H9 (cell line): ENCODE data around the gene ELK1. TPM values are rescaled to one million over a fixed set of nuclear protein-coding genes. Genes with fewer than 3 reads are reported as not detected.

Experiments used
- DNase-seq: peaks from one replicate; pipeline ENCODE4 v3.0.0-alpha.2; 2017
- H2AFZ ChIP-seq: one replicate; pipeline ENCODE4 v1.6.1; 2013; ENCODE audit warnings: mild to moderate bottlenecking, low read length, control low read depth, moderate library complexity
- H2AK5ac ChIP-seq: 2 replicates; pipeline ENCODE4 v1.6.1; 2013; ENCODE audit warnings: low read length, control low read depth, mixed read lengths; ENCODE audit not compliant: insufficient read length
- H2BK120ac ChIP-seq: one replicate; pipeline ENCODE4 v1.6.1; 2013; ENCODE audit warnings: low read depth, mild to moderate bottlenecking, low read length, control low read depth, inconsistent platforms; ENCODE audit not compliant: poor library complexity, severe bottlenecking
- H2BK12ac ChIP-seq: 2 replicates; pipeline ENCODE4 v1.6.1; 2013; ENCODE audit warnings: low read length, control low read depth, mixed read lengths, low read depth; ENCODE audit not compliant: insufficient read length
- H2BK15ac ChIP-seq: 2 replicates; pipeline ENCODE4 v1.6.1; 2013; ENCODE audit warnings: low read depth, low read length, control low read depth
- H2BK20ac ChIP-seq: one replicate; pipeline ENCODE4 v1.6.1; 2013; ENCODE audit warnings: low read depth, mild to moderate bottlenecking, low read length, control low read depth, inconsistent platforms; ENCODE audit not compliant: poor library complexity, severe bottlenecking
- H2BK5ac ChIP-seq: 2 replicates; pipeline ENCODE4 v1.6.1; 2013; ENCODE audit warnings: low read length, control low read depth, mixed read lengths; ENCODE audit not compliant: insufficient read length
- H3K14ac ChIP-seq: 2 replicates; pipeline ENCODE4 v1.6.1; 2013; ENCODE audit warnings: low read length, control low read depth; ENCODE audit not compliant: insufficient read depth
- H3K18ac ChIP-seq: 2 replicates; pipeline ENCODE4 v1.6.1; 2013; ENCODE audit warnings: low read depth, mild to moderate bottlenecking, mixed read lengths, low read length, control low read depth; ENCODE audit not compliant: insufficient read length
- H3K23ac ChIP-seq: 2 replicates; pipeline ENCODE4 v1.6.1; 2013; ENCODE audit warnings: low read length, control low read depth, mixed read lengths, low read depth; ENCODE audit not compliant: insufficient read length
- H3K23me2 ChIP-seq: 2 replicates; pipeline ENCODE4 v1.6.1; 2013; ENCODE audit warnings: low read depth, mild to moderate bottlenecking, mixed read lengths, low read length, control low read depth; ENCODE audit not compliant: insufficient read length, poor library complexity, severe bottlenecking
- H3K27ac ChIP-seq: 2 replicates; pipeline ENCODE4 v1.5.1; 2013; ENCODE audit warnings: low read length, control low read depth, mixed read lengths, low read depth; ENCODE audit not compliant: insufficient read length
- H3K27me3 ChIP-seq: 2 replicates; pipeline ENCODE4 v1.6.1; 2013; ENCODE audit warnings: low read length, control low read depth, inconsistent platforms; ENCODE audit not compliant: insufficient read depth
- H3K4ac ChIP-seq: 2 replicates; pipeline ENCODE4 v1.6.1; 2013; ENCODE audit warnings: low read depth, mild to moderate bottlenecking, control low read depth, inconsistent platforms, low read length, moderate library complexity
- H3K4me1 ChIP-seq: 2 replicates; pipeline ENCODE4 v1.6.1; 2013; ENCODE audit warnings: low read length, control low read depth, inconsistent platforms; ENCODE audit not compliant: insufficient read depth
- H3K4me2 ChIP-seq: 2 replicates; pipeline ENCODE4 v1.6.1; 2013; ENCODE audit warnings: low read length, control low read depth, mixed read lengths; ENCODE audit not compliant: insufficient read length, insufficient read depth
- H3K56ac ChIP-seq: 2 replicates; pipeline ENCODE4 v1.6.1; 2013; ENCODE audit warnings: low read depth, mild to moderate bottlenecking, mixed read lengths, low read length, control low read depth; ENCODE audit not compliant: insufficient read length
- H3K79me1 ChIP-seq: 2 replicates; pipeline ENCODE4 v1.6.1; 2013; ENCODE audit warnings: low read depth, mild to moderate bottlenecking, moderate library complexity, low read length, control low read depth, inconsistent platforms; ENCODE audit not compliant: insufficient read depth, poor library complexity, severe bottlenecking
- H3K79me2 ChIP-seq: 2 replicates; pipeline ENCODE4 v1.6.1; 2013; ENCODE audit warnings: low read length, control low read depth, inconsistent platforms; ENCODE audit not compliant: insufficient read depth
- H3K9ac ChIP-seq: 2 replicates; pipeline ENCODE4 v1.6.1; 2013; ENCODE audit warnings: low read length, control low read depth, mixed read lengths; ENCODE audit not compliant: insufficient read length; ENCODE audit errors: extremely low read depth
- H3K9me3 ChIP-seq: one replicate; pipeline ENCODE4 v1.6.1; 2013; ENCODE audit warnings: low read depth, low read length, inconsistent platforms; ENCODE audit not compliant: control insufficient read depth
- H3T11ph ChIP-seq: one replicate; pipeline ENCODE4 v1.6.1; 2013; ENCODE audit warnings: mild to moderate bottlenecking, low read length, control low read depth, inconsistent platforms
- H4K20me1 ChIP-seq: one replicate; pipeline ENCODE4 v1.6.1; 2013; ENCODE audit not compliant: control insufficient read depth, insufficient read length, insufficient read depth
- H4K5ac ChIP-seq: 2 replicates; pipeline ENCODE4 v1.6.1; 2013; ENCODE audit warnings: low read depth, mild to moderate bottlenecking, mixed read lengths, low read length, control low read depth; ENCODE audit not compliant: insufficient read length
- H4K8ac ChIP-seq: replicated peaks from 2 replicates; pipeline ENCODE4 v1.6.1; 2013; ENCODE audit warnings: low read length, control low read depth, mixed read lengths, low read depth; ENCODE audit not compliant: insufficient read length
- H4K91ac ChIP-seq: 2 replicates; pipeline ENCODE4 v1.6.1; 2013; ENCODE audit warnings: low read depth, mild to moderate bottlenecking, moderate library complexity, mixed read lengths, low read length, control low read depth; ENCODE audit not compliant: insufficient read length
- H3K27ac Mint-ChIP-seq, 3 experiments: 2 replicates in 2 of 3; 3 replicates in 1 of 3; pipeline ENCODE4 v1.8.0; 2020 to 2021; ENCODE audit warnings: mixed read lengths in 3 of 3, mild to moderate bottlenecking in 1 of 3, moderate library complexity in 1 of 3
- H3K27me3 Mint-ChIP-seq: 2 replicates; pipeline ENCODE4 v1.8.0; 2021; ENCODE audit warnings: low read depth, mild to moderate bottlenecking, moderate library complexity, mixed read lengths
- H3K36me3 Mint-ChIP-seq, 3 experiments: 2 replicates in 2 of 3; 3 replicates in 1 of 3; pipeline ENCODE4 v1.8.0; 2020 to 2021; ENCODE audit warnings: low read depth in 3 of 3, mixed read lengths in 3 of 3; ENCODE audit not compliant: insufficient read depth in 1 of 3
- H3K4me1 Mint-ChIP-seq, 2 experiments: 2 replicates each; pipeline ENCODE4 v1.8.0; 2020; ENCODE audit warnings: mixed read lengths in 2 of 2
- H3K4me3 Mint-ChIP-seq, 2 experiments: 2 replicates in 1 of 2; 3 replicates in 1 of 2; pipeline ENCODE4 v1.8.0; 2020 to 2021; ENCODE audit warnings: mild to moderate bottlenecking in 2 of 2, mixed read lengths in 2 of 2, moderate library complexity in 1 of 2
- H3K9me3 Mint-ChIP-seq, 2 experiments: 2 replicates in 1 of 2; 3 replicates in 1 of 2; pipeline ENCODE4 v1.8.0; 2020; ENCODE audit warnings: mild to moderate bottlenecking in 2 of 2, mixed read lengths in 2 of 2, moderate library complexity in 1 of 2
- CTCF ChIP-seq: fragments of 200-600 bp; sonication (generic); conservative IDR thresholded peaks from 3 replicates; pipeline ENCODE4 v1.8.0; 2021; ENCODE audit warnings: antibody characterized with exemption, mild to moderate bottlenecking
- WGBS: extraction: QIAGEN DNeasy Blood & Tissue Kit; methylation state at CpG from one replicate; pipeline ENCODE4 v1.1.7; 2013; ENCODE audit warnings: missing lambda C conversion rate, low lambda C conversion rate, mixed read lengths; ENCODE audit not compliant: insufficient read length; ENCODE audit errors: extremely low coverage; 5-methylcytosine and 5-hydroxymethylcytosine counted together
- total RNA-seq: library from RNA; stranded (reverse); gene quantifications from 2 replicates; pipeline ENCODE4 v1.2.1, GENCODE V29; 2021

Gene ELK1
- total RNA-seq, 1 experiment from 2014 or later, result 49.8 TPM

- peak; percentile 96 for DNase-seq
- H3K27me3 Mint-ChIP-seq, result peaks cover 9% of the 10 kb centered on the region
- no peak within 1 kb of the TSS for H2BK15ac ChIP-seq
- H3T11ph ChIP-seq, result no peak within 1 kb of the TSS
- H2AFZ ChIP-seq, result no peak within 1 kb of the TSS
- H3K14ac ChIP-seq, result peak within 1 kb of the TSS; percentile 98
- peaks cover 17 to 34% (median 28%) of the 10 kb centered on the region in 3 experiments for H3K36me3 Mint-ChIP-seq
- no peak within 1 kb of the TSS for H4K8ac ChIP-seq
- H3K9ac ChIP-seq, result peak within 1 kb of the TSS; percentile 93
- no peak within 1 kb of the TSS for H3K23ac ChIP-seq
- H3K4me1 ChIP-seq, result no peaks in the 10 kb centered on the region
- peak within 1 kb of the TSS; percentile 97 for H3K18ac ChIP-seq
- no peaks in the 10 kb centered on the region for H3K79me1 ChIP-seq
- H3K9me3 ChIP-seq, result peaks cover 5% of the 10 kb centered on the region
- H3K4ac ChIP-seq, result no peak within 1 kb of the TSS
- no peaks in the 10 kb centered on the region for H3K23me2 ChIP-seq
- H3K4me1 Mint-ChIP-seq, result peaks cover 0 to 3% of the 10 kb centered on the region in 2 experiments; a peak in 1 of 4 replicates
- no peak within 1 kb of the TSS for H3K56ac ChIP-seq
- no peaks in the 10 kb centered on the region for H4K20me1 ChIP-seq
- WGBS, result no CpG with 5 or more reads among the region's 54 CpGs
- H3K79me2 ChIP-seq, result no peaks in the 10 kb centered on the region
- no peak within 1 kb of the TSS for H2BK12ac ChIP-seq
- H3K27ac ChIP-seq, result peak within 1 kb of the TSS; percentile 80
- H3K4me3 Mint-ChIP-seq, result peak within 1 kb of the TSS; percentile 87 to 89
- no peak within 1 kb of the TSS for H2BK120ac ChIP-seq
- no peak within 1 kb of the TSS for H2AK5ac ChIP-seq
- peaks cover 77% of the 10 kb centered on the region in 2 experiments for H3K9me3 Mint-ChIP-seq
- H4K91ac ChIP-seq, result no peak within 1 kb of the TSS
- H3K27me3 ChIP-seq, result no peaks in the 10 kb centered on the region
- H3K4me2 ChIP-seq, result peak within 1 kb of the TSS; percentile 46
- no peak within 1 kb of the TSS for H2BK20ac ChIP-seq
- H3K27ac Mint-ChIP-seq, result peak within 1 kb of the TSS; percentile 98 to 100 (median 99)
- TF ChIP-seq CTCF, result no peak
- H2BK5ac ChIP-seq, result no peak within 1 kb of the TSS
- no peak within 1 kb of the TSS for H4K5ac ChIP-seq
Observed at GRCh38 chrX:47658684-47659420, 8.5 kb upstream of the ELK1 start, which contains the start of gene UXT. Gene UXT (minus strand): TSS chrX:47659180. CDS start chrX:47658927, 253 bp downstream.
